ENCODE results near the gene LAPTM5.

GRCh38 chr1:30761381-30762151 lies 4.0 kb upstream of the LAPTM5 start:
- TF ChIP-seq POLR2A (IDR thresholded peaks at IDR 0.05; ENCODE audit: low read depth, low read length) (no peak), POLR2AphosphoS5 (IDR thresholded peaks at IDR 0.05; ENCODE audit: low read depth, low read length) (no peak), TAF1 (IDR thresholded peaks at IDR 0.05; ENCODE audit: borderline replicate concordance, low read depth, low read length) (no peak)
